ENCODE measurements around the gene SLC13A3.

SLC13A3 gene

DNA sequence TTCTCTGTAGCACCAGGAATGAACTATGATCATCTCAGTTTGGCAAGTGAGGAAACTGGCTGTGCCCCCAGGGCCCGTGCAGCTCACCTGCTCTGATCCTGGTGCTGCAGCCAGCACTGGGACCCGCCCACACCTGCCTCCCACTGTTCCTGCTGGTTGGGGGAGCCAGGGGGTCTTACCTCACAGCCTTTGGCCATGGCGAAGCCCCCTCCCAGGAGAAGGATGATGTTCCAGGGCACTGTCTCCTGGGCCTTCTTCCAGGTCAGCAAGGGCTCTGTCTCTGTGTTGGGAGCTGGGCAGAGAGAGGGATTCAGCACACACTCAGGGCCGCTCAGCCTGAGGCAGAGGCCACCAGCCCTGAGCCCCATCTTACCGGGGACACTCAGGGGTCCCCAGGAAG, 75.9 kb downstream of the SLC13A3 start:
- DNase-seq = no peak

DNA sequence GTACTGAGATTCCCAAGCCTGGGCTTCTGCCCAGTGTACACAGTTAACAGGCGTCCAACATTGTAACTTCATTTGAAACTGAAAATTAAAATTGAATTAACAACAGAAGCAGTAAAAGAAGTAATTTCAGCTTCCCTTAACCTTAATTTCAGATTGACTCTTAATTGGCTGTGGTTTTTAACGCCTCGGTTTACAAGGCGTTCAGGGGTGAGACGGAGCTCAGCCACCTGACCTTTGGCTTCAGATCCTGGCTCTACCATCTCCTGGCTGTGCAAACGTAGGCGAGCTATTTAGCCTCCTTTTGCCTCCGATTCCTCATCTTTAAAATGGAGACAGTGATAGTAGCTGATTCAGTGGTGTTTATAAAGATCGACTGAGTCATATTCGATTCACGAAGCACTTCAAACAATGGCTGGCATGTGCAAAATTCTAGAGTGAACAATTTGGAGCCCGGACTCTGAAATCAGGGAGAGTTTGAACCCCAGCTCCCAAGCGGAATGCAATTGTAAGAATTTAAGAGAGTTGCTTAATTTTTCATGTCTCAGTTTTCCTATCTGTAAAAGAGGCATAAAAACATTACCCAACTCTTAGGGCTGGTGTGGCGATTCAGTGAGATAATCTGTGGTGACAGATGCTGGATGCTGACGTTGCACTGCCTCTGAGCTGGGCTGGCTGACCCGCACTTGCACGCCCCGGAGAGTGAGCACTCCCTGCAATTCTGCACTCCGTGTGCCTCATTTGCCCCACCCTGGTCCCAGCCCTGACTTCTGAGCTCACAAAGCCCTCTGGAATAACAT, 77.3 kb downstream of the SLC13A3 start:
- no peak for DNase-seq

DNA sequence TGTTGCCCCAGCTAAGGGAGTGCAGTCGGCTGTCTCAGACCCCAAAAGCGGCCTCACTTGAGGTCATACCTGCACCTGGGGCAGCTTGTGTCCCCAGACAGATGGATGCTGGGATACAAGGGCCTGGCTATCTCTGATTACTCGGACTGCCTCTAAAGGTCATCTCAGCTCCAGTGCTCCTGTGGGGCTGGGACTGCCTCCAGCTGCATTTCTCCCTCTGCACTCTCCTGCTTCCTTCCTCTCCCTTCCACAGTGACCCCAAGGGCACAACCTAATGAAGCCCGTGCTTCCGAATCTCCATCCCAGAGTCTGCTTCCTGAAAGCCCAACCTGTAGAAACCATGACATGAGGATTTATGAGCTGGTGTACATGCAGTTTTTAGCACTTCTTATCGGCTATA, 78.0 kb downstream of the SLC13A3 start:
- no peak for DNase-seq

DNA sequence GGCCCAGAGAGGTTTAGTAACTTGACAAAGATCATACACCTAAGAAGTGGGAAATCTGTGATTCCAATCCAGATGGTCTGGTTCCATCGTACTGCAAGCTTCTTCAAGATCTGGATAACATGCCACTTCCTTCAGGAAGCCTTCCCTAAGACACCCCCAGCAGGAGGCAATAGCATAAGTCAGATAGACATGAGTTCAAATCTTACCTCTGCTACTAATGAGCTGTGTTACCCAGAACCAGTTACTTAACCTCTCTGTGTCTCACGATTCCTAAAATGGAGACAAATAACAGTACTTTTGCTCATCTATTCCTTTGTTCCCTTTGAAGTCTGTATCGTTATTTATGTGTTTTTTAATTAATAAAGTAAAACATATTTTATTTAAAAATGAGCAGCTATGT, 78.5 kb downstream of the SLC13A3 start:
- no peak for DNase-seq

DNA sequence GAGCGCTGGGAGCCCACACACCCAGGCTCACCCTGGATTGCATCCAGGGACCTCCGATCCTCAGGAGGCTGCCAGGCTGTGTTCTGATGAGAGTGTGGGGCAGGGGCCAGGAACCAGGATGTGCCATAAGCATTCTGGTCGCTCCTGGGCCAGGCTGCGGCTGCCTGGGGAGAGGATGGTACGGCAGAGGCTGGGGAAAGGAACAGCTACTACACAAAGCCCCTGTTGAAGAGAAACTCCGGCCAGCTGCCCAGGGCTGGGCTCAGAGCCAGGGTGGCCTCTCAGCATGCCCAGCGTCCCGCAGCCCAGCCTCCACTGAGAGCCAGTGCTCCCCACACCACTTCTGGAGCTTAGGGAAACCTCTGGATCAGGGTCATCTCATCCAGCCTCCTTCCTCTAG, 79.1 kb downstream of the SLC13A3 start:
- peak; percentile 84 for DNase-seq

DNA sequence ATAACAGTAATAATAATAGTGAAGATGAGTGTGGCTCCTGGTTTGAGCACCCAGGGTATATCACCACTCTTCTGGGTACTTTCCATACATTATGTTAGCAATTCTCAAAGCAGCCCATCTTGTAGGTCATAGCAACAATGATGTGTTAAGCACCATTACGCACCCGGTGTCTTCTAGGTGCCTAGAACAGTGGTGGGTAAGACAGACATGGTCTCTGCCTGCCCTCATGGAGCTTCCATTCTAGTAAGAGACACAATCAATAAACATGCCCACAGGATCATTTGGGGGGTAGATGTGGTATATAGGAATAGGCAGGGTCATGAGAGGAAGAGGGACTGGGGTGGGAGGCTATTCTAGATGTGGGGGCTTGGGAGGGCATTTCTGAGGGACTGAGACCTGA, 79.8 kb downstream of the SLC13A3 start:
- DNase-seq = no peak

DNA sequence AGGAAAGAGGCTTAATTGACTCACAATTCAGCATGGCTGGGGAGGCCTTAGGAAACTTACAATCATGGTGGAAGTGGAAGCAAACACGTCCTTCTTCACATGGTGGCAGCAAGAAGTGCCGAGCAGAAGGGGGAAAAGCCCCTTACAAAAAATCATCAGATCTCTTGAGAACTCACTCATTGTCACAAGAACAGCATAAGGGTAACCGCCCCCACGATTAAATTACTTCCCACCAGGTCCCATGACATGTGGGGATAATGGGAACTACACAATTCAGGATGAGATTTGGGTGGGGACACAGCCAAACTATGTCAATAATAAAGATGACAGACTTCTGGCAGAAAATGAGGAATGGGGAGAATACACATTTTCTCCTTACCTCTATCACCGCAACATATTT, 80.3 kb downstream of the SLC13A3 start:
- DNase-seq = no peak

DNA sequence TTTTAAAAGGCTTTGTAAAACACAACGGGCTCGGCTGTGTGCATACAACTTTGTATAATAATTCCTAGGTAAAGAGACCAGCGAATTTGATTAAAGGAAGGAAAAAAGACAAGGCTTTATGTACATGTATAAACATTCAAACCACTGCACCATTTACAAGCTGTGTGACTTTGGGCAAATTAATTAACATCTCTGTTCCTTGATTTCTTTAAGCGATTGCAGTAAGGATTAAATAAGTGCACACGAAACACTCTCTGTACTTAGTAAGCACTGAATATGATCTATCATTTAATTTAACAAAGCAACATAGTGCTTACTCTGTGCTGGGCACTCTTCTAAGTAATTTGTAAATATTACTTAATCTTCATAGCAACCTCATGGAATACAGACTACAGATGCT, 81.3 kb downstream of the SLC13A3 start:
- DNase-seq = no peak

DNA sequence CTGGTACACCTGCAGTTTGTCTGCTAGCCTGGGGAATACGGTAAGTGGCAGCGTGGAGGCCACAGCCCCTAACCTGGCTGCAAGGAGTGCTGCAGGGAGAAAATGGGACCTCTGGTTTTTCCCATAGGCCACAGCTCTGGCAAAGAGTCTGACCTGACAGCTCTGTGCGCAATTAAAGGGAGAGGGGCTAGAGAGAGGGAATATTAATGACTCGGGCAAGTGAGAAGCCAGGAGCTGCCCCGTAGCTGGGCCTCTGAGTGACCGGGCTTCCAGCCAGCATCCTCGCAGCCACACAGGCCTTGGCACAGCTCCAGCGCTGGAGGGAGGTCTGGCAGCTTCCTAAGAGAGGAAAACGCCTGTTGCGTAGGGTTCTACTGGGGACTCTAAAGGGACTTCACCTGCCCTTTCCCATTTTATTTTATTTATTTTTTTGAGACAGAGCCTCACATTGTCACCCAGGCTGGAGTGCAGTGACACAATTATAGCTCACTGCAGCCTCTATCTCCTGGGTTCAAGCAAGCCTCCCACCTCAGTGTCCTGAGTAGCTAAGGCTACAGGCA, 82.6 kb downstream of the SLC13A3 start:
- peak; percentile 94 for DNase-seq

DNA sequence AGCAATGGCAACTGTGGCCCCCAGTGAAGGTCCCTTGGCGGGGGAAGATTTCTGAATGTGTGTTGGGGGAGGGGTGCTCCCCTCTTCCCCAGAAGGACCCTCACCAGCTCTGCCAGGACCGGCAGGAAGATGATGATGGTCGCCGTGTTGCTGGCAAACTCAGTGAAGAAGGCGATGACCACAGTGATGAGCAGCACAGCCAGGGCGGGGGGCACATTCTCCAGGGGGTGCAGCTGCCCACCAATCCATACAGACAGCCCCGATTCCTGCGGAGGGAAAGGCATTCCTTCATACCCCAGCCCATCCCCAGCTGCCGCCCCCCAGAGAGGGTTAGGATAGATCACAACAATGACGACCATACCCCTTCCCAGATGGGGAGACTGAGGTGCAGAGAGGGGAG, 85.1 kb downstream of the SLC13A3 start:
- DNase-seq = no peak

DNA sequence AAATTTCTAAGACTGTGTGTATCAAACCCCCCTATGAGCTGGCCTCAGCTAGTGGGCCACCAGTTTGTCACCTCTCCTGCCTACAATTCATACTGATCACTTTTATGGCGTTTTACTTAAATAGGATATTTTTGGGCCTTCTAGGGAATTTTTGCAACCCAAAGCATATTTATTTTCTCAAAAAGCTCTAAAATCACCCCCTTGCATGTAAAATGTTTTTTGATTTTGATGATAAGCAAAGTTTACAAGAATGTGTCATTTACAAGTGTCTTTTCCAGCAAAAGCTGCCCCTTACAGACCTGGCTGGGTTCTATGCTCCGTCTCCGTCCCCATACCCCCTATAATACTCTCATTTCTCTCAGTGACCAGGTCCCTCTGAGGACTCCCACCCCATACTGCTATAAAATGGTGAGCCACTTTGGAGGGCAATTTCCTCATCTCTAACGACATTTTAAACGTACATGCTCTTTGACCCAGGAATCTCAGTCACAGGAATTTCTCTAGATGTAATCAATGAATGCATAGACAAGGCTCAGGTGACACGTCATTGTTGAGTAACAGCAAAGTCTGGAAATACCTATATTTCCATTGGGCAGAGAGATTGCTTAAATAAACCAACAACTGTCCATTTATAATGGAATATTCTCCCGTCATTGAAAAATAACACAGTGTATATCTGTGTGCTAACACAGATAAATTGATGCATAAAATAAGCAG, 86.9 kb downstream of the SLC13A3 start:
- DNase-seq = no peak

DNA sequence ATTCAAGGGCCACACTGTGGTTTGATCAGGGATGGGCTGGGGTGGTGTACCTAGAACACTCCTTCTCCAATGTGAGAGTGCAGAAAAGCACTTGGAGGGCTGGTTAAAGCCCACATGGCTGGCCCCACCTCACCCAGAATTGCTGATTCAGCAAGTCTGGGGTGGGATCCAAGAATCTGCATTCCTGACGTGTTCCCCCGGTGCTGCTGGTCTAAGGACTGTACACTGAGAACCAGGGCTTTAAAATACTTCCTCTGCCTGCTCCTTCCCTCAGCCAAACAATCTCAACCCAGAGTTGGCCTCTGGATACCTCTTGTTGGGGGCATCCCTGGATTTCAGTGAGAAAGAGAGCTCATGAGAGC, 87.4 kb downstream of the SLC13A3 start:
- no peak for DNase-seq

DNA sequence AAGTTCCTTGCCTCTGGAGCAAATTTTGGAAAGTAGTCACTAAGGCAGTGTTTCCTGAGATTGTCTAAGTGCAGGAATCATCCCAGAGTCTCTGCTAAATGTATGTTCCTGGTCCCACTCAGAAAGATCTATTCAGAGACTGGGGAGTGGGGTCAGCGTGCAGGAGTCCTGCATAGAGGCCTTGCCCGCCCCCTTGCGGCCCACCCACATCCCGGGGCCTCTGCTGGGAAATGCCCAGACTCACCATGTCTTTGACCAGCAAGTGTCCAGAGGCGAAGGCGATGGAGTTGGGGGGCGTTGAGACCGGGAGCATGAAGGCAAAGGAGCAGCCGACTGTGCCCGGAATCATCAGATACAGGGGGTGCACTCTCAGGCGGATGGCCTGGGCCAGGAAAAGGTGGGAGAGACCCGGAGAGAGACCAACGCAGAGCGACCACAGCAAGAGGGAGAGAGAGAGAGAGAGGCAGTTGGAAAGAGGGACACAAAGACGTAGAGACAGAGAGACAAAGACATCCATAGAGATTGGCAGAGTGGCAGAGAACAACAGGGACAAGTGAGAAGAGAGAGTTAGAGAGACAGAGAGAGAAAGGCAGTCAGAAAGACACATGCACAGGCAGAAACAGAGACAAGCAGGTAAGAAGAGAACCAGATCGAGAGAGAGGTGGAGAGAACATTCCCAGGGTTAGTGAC, 87.9 kb downstream of the SLC13A3 start:
- DNase-seq = no peak

DNA sequence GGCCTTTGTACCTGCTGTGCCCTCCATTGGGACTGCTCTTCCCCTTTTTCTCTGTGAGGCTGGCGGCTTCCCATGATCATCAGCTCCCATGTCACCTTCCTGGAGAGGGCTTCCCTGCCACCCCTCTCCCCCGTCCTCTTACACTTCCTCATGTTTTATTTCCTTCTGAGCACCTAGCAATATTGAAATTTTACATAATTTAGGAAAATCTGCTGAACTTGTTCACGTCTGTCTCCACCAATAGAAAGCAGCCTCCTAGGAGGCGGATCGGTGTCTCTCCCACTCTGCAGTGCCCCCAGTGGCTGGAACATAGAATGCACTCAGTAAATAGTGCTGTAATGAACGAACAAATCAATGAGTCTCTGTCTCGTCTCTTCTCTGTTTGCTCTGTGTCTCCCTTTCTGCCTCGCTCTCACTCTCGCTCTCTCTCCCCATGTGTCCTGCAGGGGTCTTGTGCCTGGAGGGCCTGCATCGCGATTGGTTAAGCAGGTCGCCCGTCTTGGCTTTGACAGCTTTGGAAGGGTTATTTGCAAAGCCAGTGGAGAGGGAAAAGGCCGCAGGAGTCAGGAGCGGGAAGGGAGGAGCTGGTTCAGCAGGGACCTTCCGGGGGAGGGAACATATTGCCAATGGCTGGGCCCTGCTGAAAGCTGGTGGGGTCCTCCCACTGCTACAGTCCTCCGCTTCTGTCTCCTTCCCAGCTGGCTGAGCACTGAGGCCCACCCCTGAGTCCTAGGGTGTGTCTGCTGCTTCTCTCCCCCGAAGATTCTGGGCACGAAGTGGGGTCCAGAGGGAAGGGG, 88.7 kb downstream of the SLC13A3 start:
- peak; percentile 85 for DNase-seq

DNA sequence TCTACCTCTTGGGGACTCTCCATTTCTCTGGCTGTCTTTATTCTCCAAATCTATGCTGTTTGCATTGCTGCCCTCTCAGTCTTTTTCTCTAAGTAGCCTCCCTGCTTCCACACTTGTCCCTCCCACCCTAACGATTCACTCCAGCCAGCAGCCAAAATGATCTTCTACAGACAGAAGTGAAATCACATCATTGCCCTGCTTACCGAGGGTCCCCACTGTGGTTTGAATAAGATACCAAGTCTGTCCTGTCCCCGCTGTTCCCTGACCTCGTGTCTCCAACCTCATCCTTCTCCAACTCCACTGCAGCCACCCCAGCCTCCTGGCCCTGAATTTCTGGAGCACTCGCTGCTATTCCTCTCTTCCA, 89.3 kb downstream of the SLC13A3 start:
- no peak for DNase-seq

DNA sequence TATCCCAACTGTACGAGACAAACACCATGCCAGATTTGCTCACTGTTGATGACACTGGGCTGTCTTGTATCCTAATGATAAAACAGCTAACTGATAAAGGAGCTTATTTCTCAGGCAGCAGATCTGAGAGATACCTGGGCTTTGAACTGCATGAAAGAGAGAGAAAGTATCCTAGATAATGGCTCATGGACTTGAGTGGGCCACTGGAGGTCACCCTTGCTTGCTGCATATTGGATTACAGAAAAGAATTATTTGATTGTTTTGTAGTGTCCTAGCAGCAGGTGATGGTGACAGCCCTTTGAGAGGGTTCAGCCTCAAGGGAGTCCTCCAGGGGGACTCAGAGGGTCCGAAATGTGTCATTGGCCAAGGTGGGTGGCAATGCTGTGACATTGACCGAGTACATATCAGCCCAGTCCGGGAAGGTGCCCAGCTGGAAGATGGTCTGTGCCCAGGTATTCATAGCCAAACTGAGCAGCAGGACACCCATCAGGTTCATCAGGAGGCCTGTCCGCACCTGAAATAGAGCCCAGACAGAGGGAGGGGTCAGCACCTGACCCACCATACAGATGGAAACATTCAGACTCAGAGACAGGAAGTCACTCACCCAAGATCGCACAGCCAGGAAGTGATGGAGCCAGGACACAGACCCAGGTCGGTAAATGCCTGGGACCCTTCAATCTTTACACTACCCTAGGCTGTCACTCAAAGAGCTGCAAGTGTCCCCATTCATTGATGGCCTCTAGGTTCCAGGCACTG, 91.4 kb downstream of the SLC13A3 start:
- DNase-seq = no peak

DNA sequence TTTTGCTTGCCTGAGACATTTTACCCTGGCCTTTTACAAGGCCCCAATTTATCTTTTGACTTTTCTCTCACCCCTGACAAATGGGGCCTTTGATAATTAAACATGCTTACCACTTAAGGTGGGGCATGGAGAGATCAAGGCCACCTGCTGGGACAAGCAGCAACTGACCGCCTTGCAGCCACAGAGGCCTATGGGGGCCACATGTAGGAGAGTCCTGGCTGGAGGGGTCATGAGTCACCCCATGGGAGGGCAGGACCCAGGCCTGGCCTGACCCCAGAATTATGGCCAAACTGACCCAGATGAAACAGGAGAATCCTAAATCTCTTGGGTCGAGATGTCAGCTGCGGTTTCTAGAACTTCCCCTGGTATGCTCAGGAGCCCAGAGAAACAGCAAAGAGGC, 92.3 kb downstream of the SLC13A3 start:
- DNase-seq = no peak

DNA sequence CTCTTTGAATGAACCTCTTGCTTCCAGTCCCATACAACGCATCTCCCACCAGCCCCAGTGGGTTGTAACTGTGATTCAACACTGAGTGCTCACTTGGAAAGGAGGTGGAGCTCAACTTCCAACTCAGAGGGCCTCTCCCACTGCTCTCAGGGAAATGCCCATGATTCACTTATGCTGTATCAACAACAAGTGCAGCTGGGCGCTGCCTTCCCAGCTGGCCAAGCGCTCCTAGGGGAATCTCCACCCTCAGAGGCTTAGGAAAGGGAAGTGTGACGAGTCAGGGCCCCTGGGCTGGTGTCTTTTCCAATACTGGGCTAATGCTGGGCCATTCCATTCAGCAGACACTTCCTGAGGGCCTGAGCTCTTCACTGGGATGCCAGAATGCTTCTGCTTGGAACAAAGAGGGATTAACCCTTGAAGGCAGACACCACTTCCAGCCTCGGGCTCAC, 92.7 kb downstream of the SLC13A3 start:
- no peak for DNase-seq

DNA sequence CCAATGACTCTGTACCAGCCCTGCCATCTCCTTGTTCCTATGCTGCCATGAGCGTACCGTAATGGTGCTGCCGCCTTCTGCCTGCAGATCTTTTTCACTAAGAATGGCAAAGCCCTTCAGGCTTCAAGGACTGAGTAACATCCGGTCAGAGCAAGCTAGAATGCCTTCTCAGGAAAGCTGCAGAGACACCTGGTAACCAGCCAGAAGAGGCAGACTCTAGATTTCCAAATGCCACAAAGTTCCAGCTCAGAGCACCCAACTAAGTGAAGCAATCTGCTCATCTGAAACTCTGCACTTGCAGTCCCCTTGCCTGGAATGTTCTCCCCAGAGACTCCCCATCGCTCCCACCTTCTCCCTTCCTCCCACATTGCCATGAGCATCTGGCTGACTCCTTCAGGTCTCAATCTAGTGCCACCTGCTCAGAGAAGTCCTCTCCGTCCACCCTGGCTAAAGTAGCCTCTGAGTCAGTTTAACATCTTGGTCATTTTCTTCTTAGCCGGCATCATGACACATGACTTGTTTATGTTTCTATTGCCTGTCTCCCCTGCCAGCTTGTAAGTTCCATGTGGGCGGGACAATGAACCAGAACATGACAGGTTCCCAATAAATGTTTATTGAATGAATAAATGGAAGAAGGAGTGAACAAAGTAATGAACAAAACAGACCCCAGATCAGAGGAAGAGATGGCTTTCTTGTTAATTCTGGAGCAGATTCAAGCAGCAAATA, 93.9 kb downstream of the SLC13A3 start:
- no peak for DNase-seq

DNA sequence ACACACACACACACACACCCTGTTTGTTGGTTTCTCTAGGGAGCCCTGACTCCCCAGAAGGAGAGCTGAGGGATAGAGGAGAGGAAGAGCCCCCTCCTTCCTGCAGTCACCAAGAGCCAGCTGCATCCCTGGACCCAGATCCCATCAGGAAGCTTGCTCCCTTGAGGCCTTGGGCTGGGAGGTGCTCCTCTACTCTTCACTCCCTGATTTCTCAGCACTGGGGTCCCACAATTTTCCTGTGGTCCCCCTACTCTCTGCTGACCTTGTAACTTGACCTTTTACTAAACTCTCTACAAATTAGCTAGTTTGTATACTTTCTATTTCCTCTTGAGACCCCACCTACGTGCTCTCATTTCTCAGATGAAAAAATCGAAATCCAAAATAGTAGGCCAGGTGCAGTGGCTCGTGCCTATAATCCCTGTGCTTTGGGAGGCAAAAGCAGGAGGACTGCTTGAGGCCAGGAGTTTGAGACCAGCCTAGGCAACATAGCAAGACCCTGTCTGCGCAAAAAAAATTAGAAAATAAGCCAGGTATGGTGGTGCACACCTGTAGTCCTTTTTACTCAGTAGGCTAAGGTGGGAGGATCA, 95.8 kb downstream of the SLC13A3 start:
- no peak for DNase-seq

DNA sequence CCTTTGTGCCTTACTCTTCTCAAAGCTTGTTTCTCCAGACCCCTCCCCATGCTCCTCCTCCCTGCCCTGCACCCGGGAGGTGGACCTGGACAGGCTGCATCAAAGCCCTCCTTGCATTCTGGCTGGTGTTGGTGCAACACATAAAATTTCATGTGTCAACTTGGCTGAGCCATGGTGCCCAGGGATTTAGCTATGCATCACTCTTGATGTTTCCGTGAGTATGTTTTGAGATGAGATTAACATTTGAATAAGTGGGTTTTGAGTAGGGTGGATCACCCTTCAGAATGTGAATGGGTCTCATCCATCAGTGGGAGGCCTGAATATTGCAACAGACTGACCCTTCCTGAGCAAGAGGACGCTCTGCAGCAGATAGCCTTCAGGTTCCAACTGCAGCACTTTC, 96.4 kb downstream of the SLC13A3 start:
- DNase-seq = no peak

Measured in left hindlimb (tissue), 1 donor.